BJ (cell line): ENCODE results near the gene MAML3. TPM values are rescaled to one million over a fixed set of nuclear protein-coding genes. Genes with fewer than 3 reads are reported as not detected.

ENCODE experiments used
- CTCF ChIA-PET: fragments of 350-600 bp; formaldehyde crosslinking; extraction: SDS; loops from one replicate; lab custom pipeline; 2021; ENCODE audit warnings: antibody characterized with exemption, inconsistent platforms; lab: Yijun Ruan, JAX
- POLR2A ChIA-PET: fragments of 300-600 bp; sonication (Branson Sonifier 250); formaldehyde crosslinking; extraction: SDS; loops from one replicate; lab custom pipeline; 2021; ENCODE audit warnings: antibody characterized with exemption; lab: Charles Lee
- DNase-seq: peaks from one replicate; pipeline ENCODE4 v3.0.0-alpha.2; 2011; ENCODE audit warnings: low read depth
- H3K27me3 ChIP-seq: 2 replicates; pipeline ENCODE4 v1.6.0; 2011; ENCODE audit warnings: low read length; ENCODE audit not compliant: control insufficient read depth, insufficient read depth
- H3K36me3 ChIP-seq: 2 replicates; pipeline ENCODE4 v1.5.1; 2011; ENCODE audit warnings: low read length; ENCODE audit not compliant: control insufficient read depth, insufficient read depth
- H3K4me3 ChIP-seq: 2 replicates; pipeline ENCODE4 v1.5.1; 2011; ENCODE audit warnings: low read depth, mild to moderate bottlenecking, control low read depth, low read length
- CTCF ChIP-seq: IDR thresholded peaks from 2 replicates; pipeline ENCODE4 v1.5.1; 2011; ENCODE audit warnings: low read depth, mild to moderate bottlenecking, control low read depth, inconsistent platforms, low read length, moderate library complexity; ENCODE audit not compliant: insufficient read depth
- polyA plus RNA-seq: library from polyadenylated mRNA; depleted of rRNA; stranded (reverse); fragments of >200 nt; gene quantifications from 2 replicates; pipeline ENCODE4 v1.2.3, GENCODE V29; 2011

MAML3 gene
- polyA plus RNA-seq, 1 experiment, result 1.6 TPM

DNA sequence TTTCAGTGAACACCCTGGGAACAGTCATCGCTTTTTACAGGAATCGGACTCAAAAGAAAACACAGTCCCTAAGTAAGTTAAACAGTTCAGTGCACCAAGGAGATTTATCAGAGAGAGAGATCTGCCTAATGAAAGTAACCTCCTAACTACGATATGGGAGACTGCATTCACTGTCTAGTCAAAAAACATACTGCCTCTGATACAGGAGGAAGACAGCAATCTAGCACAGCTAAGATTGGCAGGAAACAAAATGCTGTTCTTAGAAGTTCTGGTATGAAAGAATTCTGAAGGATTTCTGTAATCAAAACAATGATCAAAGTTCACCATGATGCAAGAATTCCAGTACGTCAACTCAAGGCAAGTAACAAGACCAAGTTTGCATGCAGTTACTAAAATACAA is 92.8 kb downstream of the MAML3 start:
- no peak overlapping the region for H3K4me3 ChIP-seq
- CTCF ChIA-PET, result interaction anchor here (0.9 to 1.7 kb wide), 2 partner anchors 9 to 23 kb away, joined by 3 read pairs; no protein-coding TSS in a partner anchor
- no peak for TF ChIP-seq CTCF
- H3K27me3 ChIP-seq, result no peaks in the 10 kb centered on the region; the same call in 1 of the 2 replicates
- POLR2A ChIA-PET, result no interaction called here
- DNase-seq, result no peak
- H3K36me3 ChIP-seq, result no peaks in the 10 kb centered on the region

GRCh38 chr4:140059159-140059558 is 94.8 kb downstream of the MAML3 start:
- ChIA-PET CTCF (interaction anchor here (1.1 to 1.3 kb wide), 3 partner anchors 10 to 402 kb away, joined by 3 to 4 read pairs (median 3); partner anchors contain the start of gene MAML3), POLR2A (no interaction called here)
- no peak overlapping the region for H3K4me3 ChIP-seq
- H3K36me3 ChIP-seq, result no peaks in the 10 kb centered on the region
- H3K27me3 ChIP-seq, result no peaks in the 10 kb centered on the region
- no peak for TF ChIP-seq CTCF
- no peak for DNase-seq

- Histone ChIP-seq H3K36me3 (no peaks in the 10 kb centered on the region), H3K4me3 (no peak overlapping the region), H3K27me3 (no peaks in the 10 kb centered on the region)
- TF ChIP-seq CTCF, result no peak
- DNase-seq, result no peak
- ChIA-PET CTCF (no interaction called here), POLR2A (no interaction called here)
These were observed 96.3 kb downstream of the MAML3 start for GRCh38 chr4:140057701-140058100.

DNA sequence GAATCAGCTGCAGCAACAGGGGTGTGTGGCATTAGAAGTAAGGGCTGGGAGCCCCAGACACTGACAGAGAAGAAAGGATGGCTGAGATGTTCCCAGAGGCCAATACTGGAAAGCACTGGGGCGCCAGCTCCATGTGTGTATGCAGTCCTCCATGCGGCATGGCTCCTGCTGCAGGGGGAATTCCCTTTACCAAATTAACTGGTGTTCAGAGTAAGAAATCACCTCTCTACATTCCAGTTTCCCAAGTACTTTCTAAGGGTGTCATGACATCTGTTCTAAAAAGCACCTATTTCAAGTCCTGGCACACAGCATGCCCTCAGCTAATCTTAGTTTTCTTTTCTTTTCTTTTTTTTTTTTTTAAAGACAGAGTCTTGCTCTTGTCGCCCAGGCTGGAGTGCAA is 98.0 kb downstream of the MAML3 start:
- TF ChIP-seq CTCF, result no peak
- Histone ChIP-seq H3K4me3 (no peak overlapping the region), H3K27me3 (no peaks in the 10 kb centered on the region), H3K36me3 (no peaks in the 10 kb centered on the region)
- CTCF ChIA-PET, result no interaction called here
- POLR2A ChIA-PET, result no interaction called here
- DNase-seq, result no peak

- CTCF ChIA-PET, result no interaction called here
- Histone ChIP-seq H3K27me3 (no peaks in the 10 kb centered on the region), H3K36me3 (no peaks in the 10 kb centered on the region), H3K4me3 (no peak overlapping the region)
- TF ChIP-seq CTCF, result no peak
- DNase-seq, result no peak
- POLR2A ChIA-PET, result no interaction called here
These were observed 99.1 kb downstream of the MAML3 start for GRCh38 chr4:140054861-140055260.
